Liver (tissue), 3 donors: ENCODE measurements around the gene RAPH1.

Source experiments
- ATF3 ChIP-seq: IDR thresholded peaks from 2 replicates; pipeline ENCODE4 v1.6.1; 2016; ENCODE audit warnings: antibody characterized with exemption
- CTCF ChIP-seq: fragments of 150-350 bp; IDR thresholded peaks from 2 replicates; pipeline ENCODE4 v1.5.1; 2017; ENCODE audit warnings: improper control_type of control experiment, low read depth, low read length; ENCODE audit not compliant: missing input control
- EGR1 ChIP-seq, 2 donors: IDR thresholded peaks; 2 replicates each; pipeline ENCODE4 v1.6.1; 2016 to 2018; ENCODE audit warnings: antibody characterized with exemption in 2 of 2, low read depth in 2 of 2
- GABPA ChIP-seq, 2 donors: IDR thresholded peaks in 1 of 2; conservative IDR thresholded peaks in 1 of 2; 2 replicates each; pipeline ENCODE4 v1.6.1; 2016; ENCODE audit warnings: antibody characterized with exemption in 2 of 2, mild to moderate bottlenecking in 1 of 2, moderate library complexity in 1 of 2
- HNF4A ChIP-seq, 2 donors: conservative IDR thresholded peaks; 2 replicates each; pipeline ENCODE4 v1.6.1; 2016; ENCODE audit warnings: antibody characterized with exemption in 2 of 2, mild to moderate bottlenecking in 2 of 2
- MAX ChIP-seq: IDR thresholded peaks from 2 replicates; pipeline ENCODE4 v1.6.1; 2016; ENCODE audit warnings: antibody characterized with exemption
- RAD21 ChIP-seq, 2 donors: IDR thresholded peaks; 2 replicates each; pipeline ENCODE4 v1.6.1; 2016; ENCODE audit warnings: antibody characterized with exemption in 2 of 2, mild to moderate bottlenecking in 2 of 2
- REST ChIP-seq: IDR thresholded peaks from 2 replicates; pipeline ENCODE4 v1.6.1; 2016; ENCODE audit warnings: antibody characterized with exemption, mild to moderate bottlenecking
- RXRA ChIP-seq, 2 donors: IDR thresholded peaks; 2 replicates each; pipeline ENCODE4 v1.6.1; 2017 to 2018; ENCODE audit warnings: antibody characterized with exemption in 2 of 2, mild to moderate bottlenecking in 1 of 2
- SP1 ChIP-seq: IDR thresholded peaks from 2 replicates; pipeline ENCODE4 v1.6.1; 2018; ENCODE audit warnings: antibody characterized with exemption, mild to moderate bottlenecking
- TAF1 ChIP-seq: conservative IDR thresholded peaks from 2 replicates; pipeline ENCODE4 v1.6.1; 2016; ENCODE audit warnings: antibody characterized with exemption, mild to moderate bottlenecking
- YY1 ChIP-seq: IDR thresholded peaks from 2 replicates; pipeline ENCODE4 v1.6.1; 2016; ENCODE audit warnings: antibody characterized with exemption, mild to moderate bottlenecking
- ZBTB33 ChIP-seq: IDR thresholded peaks from 2 replicates; pipeline ENCODE4 v1.6.1; 2016; ENCODE audit warnings: antibody characterized with exemption
- donor health status: healthy.
- donor health status: healthy.

- TF ChIP-seq CTCF = no peak
- TF ChIP-seq RAD21 (IDR thresholded peaks at IDR 0.05) = no peak
- peak; percentile 40 for TF ChIP-seq REST
- peak; percentile 38 for TF ChIP-seq TAF1
- peak; percentile 32 to 48 for TF ChIP-seq RXRA (IDR thresholded peaks at IDR 0.05)
- TF ChIP-seq ATF3 = no peak
- TF ChIP-seq GABPA (IDR thresholded peaks at IDR 0.05 in 1 of 2, conservative IDR thresholded peaks at IDR 0.05 in 1 of 2) = peak in 1 of 2 donors; percentile 31
- peak; percentile 35 for TF ChIP-seq SP1
- peak; percentile 51 for TF ChIP-seq YY1
- no peak for TF ChIP-seq ZBTB33
- TF ChIP-seq MAX = no peak
- TF ChIP-seq EGR1 (IDR thresholded peaks at IDR 0.05; ENCODE audit: low read depth in 2 of 2) = peak in 1 of 2 donors; percentile 19
- TF ChIP-seq HNF4A (conservative IDR thresholded peaks at IDR 0.05) = peak; percentile 15 to 43
Measured at GRCh38 chr2:203535784-203536585, 884 bp upstream of the RAPH1 start.
